Right renal pelvis (tissue), 4 donors: ENCODE data around the gene ANKRD12. TPM values are rescaled to one million over a fixed set of nuclear protein-coding genes. Genes with fewer than 3 reads are reported as not detected.

ENCODE experiments used
- DNase-seq, 4 donors: peaks; one replicate each; pipeline ENCODE4 v3.0.0-alpha.2; 2013; ENCODE audit warnings: low read depth in 4 of 4, low spot score in 3 of 4, missing footprints in 1 of 4
- polyA plus RNA-seq, 4 donors: library from polyadenylated mRNA; unstranded; fragments of 120-200 nt; gene quantifications; one replicate each; pipeline ENCODE4 v1.2.1, GENCODE V29; 2013; ENCODE audit not compliant: insufficient read length in 4 of 4

ANKRD12 gene
- polyA plus RNA-seq, 4 donors, result 28.1 to 34.3 (median 32.8) TPM

GRCh38 chr18:9330419-9330818, 193.8 kb downstream of the ANKRD12 start:
- no peak for DNase-seq

GRCh38 chr18:9333441-9334328, 197.1 kb downstream of the ANKRD12 start:
- no peak for DNase-seq

GRCh38 chr18:9334329-9334972, 197.9 kb downstream of the ANKRD12 start, which contains the start of gene TWSG1:
Gene TWSG1 (plus strand): TSS chr18:9334773. CDS start chr18:9337230, 2,457 bp downstream.
- peak; percentile 83 to 86 (median 85) for DNase-seq

- DNase-seq, result peak in 2 of 4 donors; percentile 18 to 20
These were observed 198.6 kb downstream of the ANKRD12 start for GRCh38 chr18:9334973-9335696.

Other genes with a start within 250 kb of the ANKRD12 start
- gene NDUFV2, start 34.1 kb upstream of the ANKRD12 start, polyA plus RNA-seq, result 100 to 1,000 TPM; 133 to 163 (median 156) TPM
- gene TWSG1, start 198.0 kb downstream of the ANKRD12 start, polyA plus RNA-seq, result 100 to 1,000 TPM in 3 of 4 donors, 10 to 100 TPM in 1; 100.0 to 117 (median 113) TPM